GM18951 (cell line): ENCODE data around the gene PTPN7.

Source experiments
- POLR2A ChIP-seq: IDR thresholded peaks from 4 replicates; pipeline ENCODE4 v1.6.1; 2011; ENCODE audit warnings: mild to moderate bottlenecking; ENCODE audit not compliant: insufficient read length, insufficient read depth; ENCODE audit errors: extremely low read depth
- in situ Hi-C: fragments of 300-500 bp; cut with MboI; formaldehyde crosslinking; loops from one replicate; pipeline ENCODE4 v1.12.0; 2022; ENCODE audit warnings: low sequenced_read_pairs, mixed read lengths, inconsistent platforms; ENCODE audit not compliant: unreplicated experiment

Gene PTPN7

GRCh38 chr1:202161151-202162046, 997 bp upstream of the PTPN7 start:
- no peak for TF ChIP-seq POLR2A
- in situ Hi-C loops = no loop called here

DNA sequence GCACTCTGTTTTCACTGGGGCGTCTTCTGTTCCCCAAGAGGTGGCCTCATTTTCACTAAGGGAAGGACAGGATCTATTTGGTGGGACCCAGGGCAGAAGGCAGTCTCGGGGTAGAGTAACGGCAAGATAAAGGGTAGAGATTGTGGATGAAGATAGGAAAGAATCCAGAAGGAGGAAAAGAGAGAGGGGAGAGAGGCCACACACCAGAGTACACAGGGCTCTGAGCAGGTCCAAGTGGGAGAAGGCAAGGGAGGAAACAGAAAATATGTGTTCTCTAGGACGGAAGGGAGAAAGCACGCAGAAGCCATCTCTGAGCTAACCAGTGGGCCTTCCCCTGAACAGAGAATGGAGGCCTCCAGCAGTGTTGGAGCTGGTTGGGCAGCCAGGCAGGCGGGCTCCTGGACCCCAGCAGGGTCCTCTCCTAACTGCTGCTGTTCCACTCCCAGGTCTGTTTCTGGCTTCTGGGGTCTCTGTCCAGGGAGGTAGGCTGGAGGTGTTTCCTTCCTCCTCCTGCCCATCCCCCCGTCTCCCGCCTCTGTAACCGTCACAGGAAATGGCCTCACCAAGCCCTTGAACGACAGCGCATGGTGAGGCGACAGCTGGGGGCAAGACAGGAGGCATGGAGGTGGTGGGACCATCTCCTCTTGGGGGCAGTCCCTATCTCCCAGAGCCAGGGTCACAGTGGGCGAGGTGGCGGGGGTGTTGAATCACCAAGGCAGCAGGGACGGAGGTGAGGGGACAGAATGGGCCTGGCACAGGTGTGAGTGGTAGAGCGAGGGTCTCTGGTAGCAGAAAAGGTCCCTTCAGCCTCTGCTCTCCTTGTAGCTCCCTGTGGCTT, 649 bp downstream of the PTPN7 start:
- in situ Hi-C loops = no loop called here
- TF ChIP-seq POLR2A = peak; percentile 68

GRCh38 chr1:202158810-202159533, 1.4 kb downstream of the PTPN7 start:
- in situ Hi-C loops = no loop called here
- peak; percentile 30 for TF ChIP-seq POLR2A

DNA sequence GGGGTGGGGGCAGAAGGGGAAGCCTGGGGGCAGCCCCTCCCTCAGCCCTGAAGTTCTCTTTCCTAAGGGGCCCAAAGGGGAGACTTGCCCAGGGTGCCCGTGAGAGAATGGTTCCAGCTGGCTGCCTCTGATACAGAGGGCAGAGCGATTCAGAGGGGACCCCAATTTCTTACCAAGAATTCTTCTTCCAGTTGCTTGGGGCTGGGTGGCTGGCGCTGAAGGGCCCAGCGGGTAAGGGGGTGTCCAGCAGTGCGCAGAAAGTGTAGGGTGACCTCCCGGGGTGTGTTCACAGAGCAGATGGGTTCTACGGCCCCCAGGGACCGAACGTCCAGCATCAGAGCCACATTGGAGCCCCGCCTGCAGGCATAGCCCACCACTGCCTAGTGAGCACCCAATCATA, 2.5 kb downstream of the PTPN7 start:
- no peak for TF ChIP-seq POLR2A
- in situ Hi-C loops = no loop called here

DNA sequence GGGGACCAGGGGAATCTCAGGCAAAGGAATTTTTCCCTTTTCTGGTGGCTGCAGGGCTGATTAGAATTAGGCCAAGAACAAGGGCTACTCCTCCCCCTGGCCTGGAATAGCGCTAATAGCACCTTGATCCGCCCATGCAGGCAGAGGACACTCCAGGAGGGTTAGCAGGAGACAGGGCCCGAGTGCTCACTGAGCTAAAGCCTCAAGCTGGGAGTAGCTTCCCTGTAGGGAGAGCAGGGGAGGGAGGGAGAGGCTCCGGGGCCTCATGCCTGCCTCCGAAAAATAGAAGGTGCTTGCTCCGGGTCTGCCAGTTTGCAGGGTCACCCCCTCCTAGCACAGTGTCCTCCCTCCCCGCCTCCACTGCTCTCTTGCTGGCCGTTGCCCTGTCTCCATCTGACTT, 3.8 kb downstream of the PTPN7 start:
- no peak for TF ChIP-seq POLR2A
- in situ Hi-C loops = no loop called here

GRCh38 chr1:202155478-202156021, 4.9 kb downstream of the PTPN7 start:
- TF ChIP-seq POLR2A = no peak
- in situ Hi-C loops = no loop called here

- in situ Hi-C loops = no loop called here
- no peak for TF ChIP-seq POLR2A
Observed at GRCh38 chr1:202154766-202155477, 5.5 kb downstream of the PTPN7 start.

- in situ Hi-C loops = no loop called here
Observed at GRCh38 chr1:202154148-202154765, 6.1 kb downstream of the PTPN7 start.

DNA sequence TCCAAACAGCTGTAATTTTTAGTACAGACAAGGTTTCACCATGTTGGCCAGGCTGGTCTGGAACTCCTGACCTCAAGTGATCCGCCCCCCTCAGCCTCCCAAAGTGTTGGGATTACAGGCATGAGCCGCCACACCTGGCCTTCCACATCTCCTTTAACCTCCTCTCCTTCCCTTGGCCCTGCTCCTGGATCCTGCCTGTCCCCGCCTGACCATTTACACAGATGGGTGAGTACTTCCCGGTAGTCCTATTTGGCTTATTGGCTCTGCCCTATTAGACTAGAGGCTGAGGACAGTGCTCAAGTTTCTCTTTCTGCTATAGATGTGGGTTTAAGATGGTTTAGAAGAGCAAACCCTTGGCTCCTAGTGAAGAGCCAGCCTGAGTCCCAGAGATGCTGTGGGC, 7.1 kb downstream of the PTPN7 start:
- no peak for TF ChIP-seq POLR2A
- in situ Hi-C loops = no loop called here

More at GRCh38 chr1:202154148-202154765, 6.1 kb downstream of the PTPN7 start:
- no peak for TF ChIP-seq POLR2A

DNA sequence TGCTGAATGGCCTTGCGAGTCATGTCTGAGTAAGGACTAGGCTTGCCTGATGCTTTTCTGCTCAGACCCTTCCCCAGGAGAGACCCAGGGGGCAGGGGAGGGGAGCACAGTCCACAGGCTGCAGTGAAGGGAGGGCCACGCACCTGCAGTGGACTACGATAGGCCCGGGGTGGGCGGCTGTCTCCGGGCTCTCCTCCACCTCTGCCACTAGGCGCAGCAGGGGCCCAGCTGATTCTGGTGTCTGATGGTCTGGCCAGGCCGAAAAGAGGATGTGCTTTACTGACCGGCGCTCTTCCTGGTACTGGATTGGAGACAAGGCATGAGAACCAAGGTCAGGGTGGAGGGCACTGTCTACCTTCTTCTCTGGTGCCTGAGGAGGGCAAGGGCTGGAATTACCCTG, 8.0 kb downstream of the PTPN7 start:
- TF ChIP-seq POLR2A = no peak
- in situ Hi-C loops = no loop called here

- in situ Hi-C loops = no loop called here
- no peak for TF ChIP-seq POLR2A
Observed at GRCh38 chr1:202151045-202151444, 9.4 kb downstream of the PTPN7 start.

DNA sequence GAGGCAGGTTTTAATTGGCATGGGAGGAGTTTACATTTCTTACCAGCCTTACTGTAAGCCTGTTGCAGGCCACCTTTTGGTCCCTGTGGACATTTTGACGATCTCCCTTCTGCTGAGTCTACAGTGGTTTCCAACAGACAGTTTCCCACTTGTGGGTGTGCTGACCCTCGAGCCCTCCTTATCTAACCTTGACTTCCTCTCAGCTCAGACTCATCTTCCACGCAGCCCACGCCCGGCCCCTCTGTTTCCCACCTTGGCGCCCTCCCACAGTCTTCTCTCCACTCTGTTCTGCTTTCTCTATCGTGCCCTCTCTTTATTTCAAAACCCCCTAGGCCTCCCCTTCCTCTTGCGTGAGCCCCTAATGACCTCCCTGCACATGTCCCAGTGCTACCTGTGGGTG, 9.8 kb downstream of the PTPN7 start:
- TF ChIP-seq POLR2A = no peak
- in situ Hi-C loops = no loop called here
